SH-SY5Y (cell line): Measurements from ENCODE around the gene RPGR.

Experiments
- GATA2 ChIP-seq: IDR thresholded peaks from 2 replicates; pipeline ENCODE4 v1.6.1; 2011; ENCODE audit warnings: mild to moderate bottlenecking, low read depth, low read length
- GATA3 ChIP-seq: IDR thresholded peaks from 2 replicates; pipeline ENCODE4 v1.6.1; 2011; ENCODE audit warnings: low read depth, mild to moderate bottlenecking, low read length, moderate library complexity

DNA sequence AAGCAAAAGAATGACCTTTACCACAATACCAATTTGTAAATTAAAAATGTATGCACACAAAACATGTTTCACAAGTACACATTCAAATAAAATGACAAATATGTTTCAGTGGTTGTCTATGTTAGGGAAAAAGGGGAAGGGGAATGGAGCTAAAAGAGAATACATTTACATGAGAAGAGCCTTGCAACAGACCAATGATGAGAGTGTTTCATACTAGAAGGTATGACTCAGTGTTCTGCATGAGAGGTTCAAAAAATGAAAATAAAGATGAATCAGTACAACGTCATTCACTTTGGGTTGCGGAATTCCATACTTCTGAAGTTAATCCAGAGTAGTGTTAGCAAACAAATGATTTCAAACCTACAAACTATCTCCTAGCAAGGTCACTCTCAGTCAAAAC lies 51.7 kb downstream of the RPGR start:
- TF ChIP-seq GATA2 = no peak
- no peak for TF ChIP-seq GATA3
